Caki2 (cell line): Measurements from ENCODE around the gene SREBF1. TPM values are rescaled to one million over a fixed set of nuclear protein-coding genes. Genes with fewer than 3 reads are reported as not detected.

Experiments used
- DNase-seq: peaks from one replicate; pipeline ENCODE4 v3.0.0-alpha.2; 2015; ENCODE audit warnings: low read depth
- in situ Hi-C: cut with HindIII; loops from 2 replicates; pipeline ENCODE4 v1.10.0; 2016; ENCODE audit warnings: low sequenced_read_pairs, low pct_unique_long_range_greater_than_20kb, mixed read lengths
- total RNA-seq: library from RNA; depleted of rRNA; stranded (reverse); fragments of >200 nt; shearing (Covaris generic); gene quantifications from 2 replicates; pipeline ENCODE4 v1.2.3, GENCODE V29; 2014; ENCODE audit warnings: low replicate concordance

Gene SREBF1
- total RNA-seq, 1 experiment from 2014 or later = 33.9 TPM

DNA sequence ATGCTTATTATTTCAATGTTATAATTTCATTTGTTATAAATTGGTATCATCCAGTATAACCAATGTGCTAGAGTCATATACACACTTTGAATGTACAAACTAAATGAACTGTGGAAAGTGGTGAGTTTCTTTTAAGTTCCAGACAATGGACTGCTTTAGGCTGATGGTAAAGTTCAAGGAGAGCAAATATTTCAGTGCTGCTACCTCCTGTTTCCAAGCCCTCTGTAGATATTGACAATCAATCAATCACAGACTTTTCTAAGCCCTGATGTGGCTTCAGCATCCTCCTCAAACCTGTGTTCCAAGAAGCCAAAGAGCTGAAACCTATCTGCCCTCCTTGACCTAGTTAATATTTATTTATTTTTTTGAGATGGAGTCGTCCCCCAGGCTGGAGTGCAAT lies 28.2 kb upstream of the SREBF1 start:
- no peak for DNase-seq
- in situ Hi-C loops = no loop called here

DNA sequence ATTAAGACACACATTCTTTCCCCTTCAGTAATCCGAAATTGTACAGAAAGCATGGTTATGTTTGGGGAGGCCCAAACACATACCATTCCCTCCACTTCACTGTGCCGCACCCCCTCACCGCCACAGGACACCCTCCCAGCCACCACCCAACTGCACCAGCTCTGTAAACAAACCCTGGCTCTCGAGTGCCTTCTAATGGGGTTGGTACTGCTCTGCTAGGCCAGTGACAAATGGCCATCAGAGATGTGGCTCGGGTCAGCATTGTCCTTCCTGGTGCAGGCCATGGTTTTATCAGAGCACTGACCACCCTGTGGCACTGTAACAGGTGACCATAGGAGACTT lies 24.0 kb upstream of the SREBF1 start:
- in situ Hi-C loops = no loop called here

DNA sequence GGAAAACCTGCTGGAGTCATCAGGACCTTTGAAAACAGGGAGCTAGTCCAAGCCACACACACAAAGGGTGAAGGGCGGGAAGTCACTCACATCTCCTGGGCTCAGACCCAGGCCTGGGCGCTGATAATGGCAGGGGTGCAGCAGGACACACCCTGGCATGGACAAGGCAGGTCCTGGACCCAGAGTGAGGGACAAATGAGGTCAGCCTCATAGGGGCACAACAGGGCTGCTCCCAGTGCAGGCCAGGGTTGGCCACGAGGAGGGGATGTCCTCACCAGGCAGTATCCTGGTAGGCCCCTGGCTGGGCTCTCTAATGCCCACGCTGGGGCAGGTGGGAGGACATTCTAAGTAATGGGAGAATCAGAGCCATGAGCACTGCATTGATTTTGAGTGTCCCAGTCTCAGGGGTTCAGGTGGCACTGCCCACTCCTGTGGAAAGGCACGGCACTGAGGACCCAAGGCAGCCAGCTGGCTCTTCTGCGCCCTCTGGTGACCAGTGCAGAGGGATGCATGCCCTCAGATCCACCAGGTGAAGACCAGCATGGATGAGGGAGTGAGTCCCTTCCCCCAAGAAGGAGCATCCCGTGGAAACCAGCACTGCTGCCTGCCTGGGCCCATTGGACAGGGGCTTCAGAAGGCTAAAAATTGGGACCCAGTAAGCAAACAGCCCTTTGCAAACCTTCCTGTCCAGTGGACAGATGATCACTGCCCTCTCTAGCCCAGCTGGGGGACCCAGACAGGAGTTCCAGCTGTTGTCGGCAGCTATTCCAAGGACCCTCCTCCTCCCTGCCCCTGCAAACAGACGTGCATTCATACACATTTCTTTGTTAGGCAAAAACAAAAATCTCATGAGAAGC lies 23.4 kb upstream of the SREBF1 start:
- peak; percentile 52 for DNase-seq
- in situ Hi-C loops = no loop called here

More for the DNA sequence above, 24.0 kb upstream of the SREBF1 start:
- DNase-seq = no peak

DNA sequence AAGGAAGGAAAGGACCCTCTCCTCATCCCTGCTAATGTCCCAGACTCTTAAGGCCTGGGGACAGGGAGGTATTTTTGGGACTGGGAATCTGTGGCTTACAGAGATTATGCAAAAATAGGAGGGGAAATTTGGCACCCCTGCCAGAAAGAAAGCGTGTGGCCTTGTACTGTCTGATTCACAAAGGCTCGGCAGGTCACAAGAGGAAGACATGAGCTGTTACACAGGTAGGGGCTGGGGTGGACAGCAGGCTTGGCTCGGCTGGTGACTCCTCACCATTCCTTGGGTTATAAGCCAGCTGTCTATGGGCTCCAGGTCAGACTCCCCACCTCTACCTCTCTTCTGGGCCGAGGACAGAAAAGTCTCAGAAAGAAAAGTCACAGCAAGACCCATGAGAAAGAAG lies 20.7 kb upstream of the SREBF1 start:
- no peak for DNase-seq
- in situ Hi-C loops = no loop called here

GRCh38 chr17:17856386-17856785 lies 19.6 kb upstream of the SREBF1 start:
- DNase-seq = no peak
- in situ Hi-C loops = no loop called here

DNA sequence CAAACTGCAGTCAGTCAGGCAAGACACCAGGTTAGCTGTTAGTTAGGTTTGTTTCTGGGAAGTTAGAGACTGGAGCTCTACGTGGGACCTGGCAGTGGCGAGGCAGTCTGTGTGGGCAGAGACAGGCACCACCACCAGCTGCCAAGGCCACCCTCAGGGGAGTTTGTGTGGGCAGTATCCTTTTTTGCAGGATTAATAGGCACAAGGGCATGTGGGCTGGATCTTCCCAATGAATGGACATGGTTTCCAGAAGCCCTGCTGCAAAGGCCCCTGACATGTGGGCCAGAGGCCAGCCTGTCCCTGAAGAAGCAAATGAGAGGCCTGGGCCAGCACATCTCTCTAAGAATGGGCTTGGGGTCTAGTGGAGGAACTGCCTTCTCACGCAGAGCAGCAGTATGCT lies 19.2 kb upstream of the SREBF1 start:
- DNase-seq = no peak
- in situ Hi-C loops = no loop called here

DNA sequence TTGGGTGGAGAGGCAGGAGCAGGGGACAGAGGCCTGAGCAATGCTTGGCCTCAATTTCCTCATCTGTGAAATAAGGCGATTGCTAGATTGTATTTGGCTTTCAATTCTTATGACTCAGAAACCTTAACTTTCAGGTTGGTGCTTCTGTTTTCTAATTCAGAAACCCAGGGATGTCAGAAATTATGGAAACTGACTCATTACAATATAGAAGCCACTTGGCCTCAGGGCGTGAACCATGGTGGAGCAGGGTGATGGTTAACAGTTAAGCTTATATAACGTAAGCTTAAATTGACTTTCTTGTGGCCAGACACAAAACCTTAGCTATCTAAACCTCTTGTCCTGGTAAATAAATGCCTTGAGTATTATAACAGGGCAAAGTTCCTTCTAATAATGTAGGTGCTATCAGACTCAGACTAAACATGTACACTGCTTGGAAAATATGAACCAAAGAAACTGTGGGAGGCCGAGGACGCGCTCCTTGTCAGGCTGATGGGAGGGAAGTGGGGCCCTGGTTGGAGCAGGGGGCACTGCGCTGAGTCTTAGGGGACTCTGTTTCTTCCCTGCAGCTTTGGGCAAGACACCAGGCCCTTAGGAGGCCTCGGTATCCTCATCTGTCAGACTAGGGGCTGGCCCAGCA lies 17.1 kb upstream of the SREBF1 start:
- in situ Hi-C loops = no loop called here

DNA sequence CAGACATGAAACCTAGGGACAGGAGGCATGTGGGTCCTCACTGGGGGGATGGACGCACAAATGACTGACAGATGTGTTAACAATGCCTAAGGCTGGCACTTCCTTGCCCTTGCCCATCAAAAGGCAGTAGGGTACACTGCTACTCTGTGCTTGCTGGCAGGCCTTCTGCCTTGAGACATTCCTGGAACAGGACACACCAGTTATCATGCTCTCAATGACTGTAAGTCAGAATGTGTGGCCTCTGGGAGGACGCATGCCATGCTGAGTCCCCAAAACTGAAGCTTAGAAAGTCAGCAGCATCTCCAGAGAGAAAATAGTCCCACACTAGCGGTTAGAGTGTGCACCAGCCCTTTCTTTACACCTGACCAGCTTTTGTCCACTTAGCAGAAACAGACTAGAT lies 16.1 kb upstream of the SREBF1 start:
- DNase-seq = no peak
- in situ Hi-C loops = no loop called here

More for the DNA sequence above, 17.1 kb upstream of the SREBF1 start:
- DNase-seq = no peak

DNA sequence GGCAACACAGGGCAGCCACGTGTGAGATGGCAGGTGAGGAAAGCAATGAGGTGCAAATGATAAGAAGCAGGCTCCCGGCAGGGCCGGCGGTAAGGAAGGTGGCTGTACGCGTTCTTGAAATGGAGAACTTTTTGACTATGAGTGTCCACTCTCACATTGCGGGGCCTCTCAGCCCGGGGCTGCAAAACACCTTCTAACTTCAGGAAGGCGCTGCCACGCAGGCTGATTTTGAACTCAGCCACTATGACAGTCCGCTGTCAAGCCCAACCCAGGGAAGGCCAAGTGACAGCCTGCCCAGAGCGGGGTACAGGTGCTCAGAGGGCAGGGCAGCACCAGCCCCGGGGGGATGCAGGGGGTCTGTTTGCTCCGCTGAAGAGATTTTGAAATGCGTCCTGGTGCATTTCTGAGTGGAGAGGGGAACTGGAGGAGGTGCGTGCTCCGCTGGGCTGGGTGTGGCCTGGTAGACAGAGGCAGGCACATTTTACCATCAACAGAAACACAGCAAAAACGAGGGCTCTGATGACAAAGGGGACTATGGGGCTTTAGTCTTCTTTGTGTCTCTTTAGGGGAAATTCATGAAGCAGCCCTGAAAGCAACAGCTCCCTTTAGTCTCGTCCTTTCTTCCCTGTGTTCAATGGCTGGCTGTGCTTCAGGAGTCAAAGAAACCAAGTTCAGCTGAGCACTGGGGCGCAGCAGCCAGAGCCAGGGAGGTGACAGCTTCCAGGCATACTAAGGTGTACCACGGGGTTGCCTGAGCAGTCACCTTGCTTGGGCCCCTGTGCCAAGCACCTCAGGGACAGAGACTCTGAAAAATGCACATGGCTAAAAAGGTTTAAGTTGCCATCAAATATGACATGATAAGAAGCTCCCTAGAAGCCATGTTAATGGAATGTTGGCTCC lies 14.6 kb upstream of the SREBF1 start:
- in situ Hi-C loops = no loop called here
- DNase-seq = no peak

GRCh38 chr17:17849845-17850373 lies 13.1 kb upstream of the SREBF1 start:
- in situ Hi-C loops = no loop called here
- DNase-seq = peak; percentile 31

GRCh38 chr17:17849147-17849820 lies 12.5 kb upstream of the SREBF1 start:
- DNase-seq = no peak
- in situ Hi-C loops = no loop called here

- in situ Hi-C loops = no loop called here
- DNase-seq = no peak
These were observed 11.7 kb upstream of the SREBF1 start for GRCh38 chr17:17848311-17849082.

- in situ Hi-C loops = no loop called here
- no peak for DNase-seq
These were observed 10.9 kb upstream of the SREBF1 start for GRCh38 chr17:17847726-17848125.

DNA sequence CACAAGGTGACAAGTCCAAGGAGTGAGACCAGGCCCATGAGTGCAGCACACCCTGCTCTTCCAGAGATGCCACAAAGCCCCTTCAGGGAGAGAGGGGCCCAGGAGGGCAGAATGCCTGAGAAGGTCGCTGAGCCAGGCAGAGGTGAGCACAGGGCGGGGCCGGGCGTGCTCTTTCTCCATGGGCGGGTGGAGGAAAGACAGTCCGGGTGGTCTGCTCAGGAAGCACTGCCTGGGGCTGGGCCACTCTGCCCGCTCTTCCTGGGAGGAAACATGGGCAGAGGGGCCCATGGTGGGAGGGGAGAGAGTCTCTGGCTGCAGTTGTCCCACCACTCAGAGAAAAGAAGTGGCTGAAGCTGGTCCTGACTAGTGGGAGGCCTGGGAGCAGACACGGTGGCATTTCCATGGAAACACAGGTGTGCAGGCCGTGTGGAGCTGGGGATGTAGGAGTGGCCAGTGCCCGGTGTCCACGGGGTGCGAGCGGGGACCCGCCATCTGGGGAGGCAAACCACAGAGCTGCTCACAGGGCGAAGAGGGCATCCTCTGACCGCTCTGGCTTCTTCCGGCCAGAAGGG lies 10.4 kb upstream of the SREBF1 start:
- in situ Hi-C loops = no loop called here

DNA sequence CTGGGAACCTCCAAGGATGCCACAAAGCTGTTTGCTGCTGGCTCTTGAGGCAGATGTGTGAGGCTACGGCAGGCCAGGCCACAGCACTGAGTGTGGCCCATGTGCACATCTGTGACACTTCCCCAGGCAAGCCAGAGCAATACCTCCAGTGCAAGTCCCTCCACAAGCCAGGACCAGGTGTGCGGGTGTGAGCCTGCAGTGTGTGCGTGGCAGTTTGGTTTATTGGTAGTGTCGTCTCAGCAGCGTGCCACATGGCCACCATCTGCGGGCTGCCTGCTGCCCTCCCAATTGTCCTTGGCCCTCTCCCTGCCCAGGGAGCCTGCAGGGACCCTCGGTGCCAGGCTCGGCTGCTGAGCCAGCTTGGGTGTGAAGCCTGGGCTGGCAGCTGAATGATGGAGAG lies 9.9 kb upstream of the SREBF1 start:
- DNase-seq = no peak
- in situ Hi-C loops = no loop called here

More for the DNA sequence above, 10.4 kb upstream of the SREBF1 start:
- no peak for DNase-seq

- no peak for DNase-seq
- in situ Hi-C loops = no loop called here
These were observed 9.2 kb upstream of the SREBF1 start for GRCh38 chr17:17846003-17846402.

DNA sequence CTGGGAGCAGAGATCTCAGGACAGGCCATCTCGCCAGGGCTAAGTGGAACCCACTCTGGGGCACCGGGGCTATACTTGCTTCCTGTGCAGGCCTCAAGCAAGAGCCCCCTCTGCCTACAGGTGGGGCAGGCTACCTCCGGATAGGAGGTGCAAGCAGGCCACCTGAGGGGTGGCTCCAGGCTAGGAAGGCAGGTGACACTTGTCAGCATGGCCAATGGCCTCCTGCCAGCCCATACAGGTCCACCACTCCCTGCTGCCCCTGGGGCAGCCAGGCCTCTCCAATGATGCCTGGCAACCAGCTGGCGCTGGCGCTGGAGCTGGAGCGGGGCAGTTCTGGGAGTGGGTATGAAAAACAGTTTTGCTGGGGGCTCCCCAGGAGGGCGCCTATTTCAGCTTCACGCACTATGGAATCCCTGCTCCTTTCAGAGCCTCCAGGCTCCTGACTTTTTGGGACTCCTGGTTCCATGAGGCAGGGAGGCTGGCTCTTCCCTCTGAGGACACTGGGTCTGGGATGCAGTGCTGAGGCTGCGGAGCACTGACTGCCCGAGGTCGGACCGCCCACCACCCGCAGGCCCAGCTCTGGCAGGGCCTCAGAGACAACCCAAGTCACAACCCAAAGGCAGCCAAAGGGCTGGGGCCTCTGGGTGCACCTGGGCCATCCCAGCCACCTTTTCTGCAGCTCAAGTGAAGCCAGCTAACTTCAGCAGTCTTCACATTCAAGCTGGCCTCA lies 8.4 kb upstream of the SREBF1 start:
- DNase-seq = no peak
- in situ Hi-C loops = no loop called here
